Erythroblast (primary cell): ENCODE data around the gene NDUFV3.
"Not testable (repeated sequence)": the region's sequence is repeated elsewhere in the genome, so short reads cannot be mapped to it uniquely, and the experiment has no call there.

Experiments
- GATA1 ChIP-seq: IDR thresholded peaks from 2 replicates; pipeline ENCODE4 v1.6.1; 2011; ENCODE audit warnings: low read depth, mild to moderate bottlenecking, control low read depth, low read length, moderate library complexity
- POLR2A ChIP-seq: IDR thresholded peaks from 2 replicates; pipeline ENCODE4 v1.6.1; 2011; ENCODE audit warnings: mild to moderate bottlenecking, low read length

DNA sequence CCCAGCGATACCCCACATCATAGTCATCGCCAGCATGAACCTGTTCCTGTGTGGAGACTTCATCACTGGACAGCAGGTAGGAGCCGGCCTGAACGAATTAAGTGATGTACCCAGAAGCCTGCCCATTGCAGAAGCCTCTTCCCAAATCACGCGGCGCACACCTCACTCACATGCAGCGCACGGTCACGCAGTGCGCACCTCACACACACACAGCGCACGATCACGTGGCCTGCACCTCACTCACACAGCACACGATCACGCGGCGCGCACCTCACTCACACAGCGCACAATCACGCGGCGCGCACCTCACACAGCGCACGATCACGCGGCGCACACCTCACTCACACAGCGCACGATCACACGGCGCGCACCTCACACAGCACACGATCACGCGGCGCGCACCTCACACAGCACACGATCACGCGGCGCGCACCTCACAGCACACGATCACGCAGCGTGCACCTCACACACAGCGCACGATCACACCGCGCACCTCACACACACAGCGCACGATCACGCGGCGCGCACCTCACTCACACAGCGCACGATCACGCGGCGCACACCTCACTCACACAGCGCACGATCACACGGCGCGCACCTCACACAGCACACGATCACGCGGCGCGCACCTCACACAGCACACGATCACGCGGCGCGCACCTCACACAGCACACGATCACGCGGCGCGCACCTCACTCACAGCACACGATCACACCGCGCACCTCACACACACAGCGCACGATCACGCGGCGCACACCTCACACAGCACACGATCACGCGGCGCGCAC, 44.8 kb upstream of the NDUFV3 start:
- not testable (repeated sequence) for TF ChIP-seq POLR2A, GATA1
